Prostate gland (tissue), 2 donors: ENCODE data around the gene ZNF616. TPM values are rescaled to one million over a fixed set of nuclear protein-coding genes. Genes with fewer than 3 reads are reported as not detected.

Source experiments
- DNase-seq: peaks from one replicate; pipeline ENCODE4 v3.0.0-alpha.2; 2019; ENCODE audit warnings: low spot score
- H3K27ac ChIP-seq, 2 donors: fragments of 200-600 bp; sonication (generic); 2 replicates each; pipeline ENCODE4 v1.5.1; 2017 to 2019
- H3K27me3 ChIP-seq: fragments of 200-600 bp; sonication (generic); replicated peaks from 2 replicates; pipeline ENCODE4 v1.5.1; 2019; ENCODE audit not compliant: insufficient read depth
- H3K36me3 ChIP-seq, 2 donors: fragments of 200-600 bp; sonication (generic); 1 replicate in 1 of 2; 2 replicates in 1 of 2; pipeline versions ENCODE4 v1.5.1 to v1.8.1; 2017 to 2019
- H3K4me1 ChIP-seq: fragments of 200-600 bp; sonication (generic); replicated peaks from 2 replicates; pipeline ENCODE4 v1.5.1; 2019
- H3K4me3 ChIP-seq, 2 donors: fragments of 200-600 bp; sonication (generic); 2 replicates each; pipeline ENCODE4 v1.5.1; 2017 to 2019
- H3K9me3 ChIP-seq: fragments of 200-600 bp; sonication (generic); 2 replicates; pipeline ENCODE4 v1.5.1; 2017
- CTCF ChIP-seq, 4 experiments: fragments of 200-600 bp in 2 of 4; fragments of 450-650 bp in 2 of 4; sonication (generic) in 2 of 4; IDR thresholded peaks; 1 replicate in 3 of 4; 2 replicates in 1 of 4; pipeline ENCODE4 v1.5.1; 2016 to 2019; ENCODE audit warnings: antibody characterized with exemption in 4 of 4, mild to moderate bottlenecking in 2 of 4, moderate library complexity in 2 of 4
- POLR2A ChIP-seq: fragments of 450-650 bp; IDR thresholded peaks from one replicate; pipeline ENCODE4 v1.6.1; 2016; ENCODE audit warnings: antibody characterized with exemption, mild to moderate bottlenecking
- POLR2AphosphoS5 ChIP-seq: sonication (generic); formaldehyde crosslinking; IDR thresholded peaks from one replicate; pipeline ENCODE4 v1.6.1; 2017; ENCODE audit warnings: antibody characterized with exemption
- WGBS: methylation state at CpG from one replicate; pipeline ENCODE4 v1.1.5; 2018; 5-methylcytosine and 5-hydroxymethylcytosine counted together
- intact Hi-C: fragments of 100-400 bp; cut with DNase I; formaldehyde crosslinking; loops from one replicate; pipeline ENCODE4 v1.14.2; 2022
- total RNA-seq, 2 donors: library from RNA; depleted of rRNA; stranded (reverse); fragments of >200 nt; gene quantifications; one replicate each; pipeline ENCODE4 v1.1.0, GENCODE V29; 2016

ZNF616 gene
- total RNA-seq, 2 donors from 2014 or later, result 9.1 to 13.7 TPM

GRCh38 chr19:52140032-52140710 is 433 bp upstream of the ZNF616 start:
- H3K9me3 ChIP-seq, result no peaks in the 10 kb centered on the region
- no peak for TF ChIP-seq CTCF (IDR thresholded peaks at IDR 0.05)
- no peak for TF ChIP-seq POLR2A
- TF ChIP-seq POLR2AphosphoS5, result no peak
- peak overlapping the region; percentile 62 to 75 for H3K4me3 ChIP-seq
- peaks cover 8% of the 10 kb centered on the region for H3K4me1 ChIP-seq
- H3K36me3 ChIP-seq, result no peaks in the 10 kb centered on the region
- DNase-seq, result peak; percentile 20
- intact Hi-C loops, result loop anchor here (2.0 kb wide), 1 partner anchor 31 kb away; the partner anchor contains the start of gene ZNF836
- WGBS, result 3% methylated on average over 22 of the region's 22 CpGs
- peak overlapping the region; percentile 86 to 92 for H3K27ac ChIP-seq
- H3K27me3 ChIP-seq, result no peaks in the 10 kb centered on the region

DNA sequence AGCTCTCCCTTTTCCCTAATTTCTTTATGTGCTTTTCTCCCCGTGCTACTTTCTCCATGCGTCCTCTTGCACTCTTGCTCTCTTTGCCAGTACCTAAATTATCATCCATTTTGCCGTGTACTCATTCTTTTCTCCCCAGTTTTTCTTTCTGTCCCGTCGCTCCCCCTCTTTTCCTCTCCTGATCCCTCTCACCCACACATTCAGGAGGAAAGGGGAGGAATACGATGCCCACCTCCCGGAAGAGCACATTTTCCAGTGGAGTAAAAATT is 821 bp downstream of the ZNF616 start:
- no peaks in the 10 kb centered on the region for H3K27me3 ChIP-seq
- under 1% methylated on average over 7 of the region's 7 CpGs for WGBS
- H3K4me3 ChIP-seq, result peak overlapping the region; percentile 62 to 75
- no peaks in the 10 kb centered on the region for H3K36me3 ChIP-seq
- H3K9me3 ChIP-seq, result no peaks in the 10 kb centered on the region
- no peak for DNase-seq
- intact Hi-C loops, result loop anchor here (2.0 to 5.0 kb wide), 2 partner anchors 42 to 100 kb away; partner anchors contain the start of gene ZNF841
- peak overlapping the region; percentile 86 to 92 for H3K27ac ChIP-seq
- TF ChIP-seq POLR2AphosphoS5 (no peak), CTCF (IDR thresholded peaks at IDR 0.05) (no peak), POLR2A (no peak)
- peaks cover 8% of the 10 kb centered on the region for H3K4me1 ChIP-seq

GRCh38 chr19:52138278-52138982 is 1.3 kb downstream of the ZNF616 start:
- peak; percentile 48 for DNase-seq
- intact Hi-C loops, result loop anchor here (2.0 to 5.0 kb wide), 2 partner anchors 41 to 100 kb away; partner anchors contain the start of gene ZNF841
- WGBS, result 5% methylated on average over 14 of the region's 14 CpGs

DNA sequence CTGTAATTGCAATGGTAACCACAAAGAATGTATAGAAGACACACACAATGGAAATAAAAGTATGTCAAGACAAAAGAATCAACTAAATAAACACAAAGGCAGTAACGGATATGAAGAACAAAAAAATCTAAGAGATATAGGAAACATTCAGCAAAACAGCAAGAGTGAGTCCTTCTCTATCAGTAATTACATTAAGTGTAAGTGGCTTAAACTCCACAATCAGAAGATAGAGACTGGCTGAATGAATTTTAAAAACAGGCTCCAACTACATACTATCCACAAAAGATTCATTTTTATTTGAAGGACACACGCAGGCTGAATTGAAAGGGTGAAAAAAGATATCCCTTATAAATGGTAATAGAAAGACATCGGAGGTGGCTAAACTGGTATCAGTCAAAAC is 19.5 kb downstream of the ZNF616 start:
- WGBS, result 88% methylated on average over 3 of the region's 3 CpGs
- Histone ChIP-seq H3K9me3 (peaks cover 2% of the 10 kb centered on the region), H3K4me3 (no peak overlapping the region), H3K36me3 (peaks cover 18 to 31% of the 10 kb centered on the region in 2 donors), H3K27ac (no peak overlapping the region), H3K4me1 (no peaks in the 10 kb centered on the region), H3K27me3 (no peaks in the 10 kb centered on the region)
- no peak for DNase-seq
- TF ChIP-seq POLR2AphosphoS5 (no peak), CTCF (IDR thresholded peaks at IDR 0.05) (no peak), POLR2A (no peak)
- intact Hi-C loops, result no loop called here

More at GRCh38 chr19:52138278-52138982, 1.3 kb downstream of the ZNF616 start:
- Histone ChIP-seq H3K27ac (peak overlapping the region; percentile 86 to 92), H3K4me1 (peaks cover 8% of the 10 kb centered on the region), H3K27me3 (no peaks in the 10 kb centered on the region), H3K9me3 (no peaks in the 10 kb centered on the region), H3K36me3 (no peaks in the 10 kb centered on the region), H3K4me3 (peak overlapping the region; percentile 62 to 75)
- TF ChIP-seq POLR2A, result no peak
- no peak for TF ChIP-seq POLR2AphosphoS5
- TF ChIP-seq CTCF (IDR thresholded peaks at IDR 0.05), result no peak
